ENCODE data around the gene NT5DC2.

Gene NT5DC2

GRCh38 chr3:52484680-52485461 is 48.8 kb downstream of the NT5DC2 start:
- no peak for DNase-seq

- DNase-seq: no peak
These were observed 49.9 kb downstream of the NT5DC2 start for GRCh38 chr3:52483577-52484381.

- DNase-seq: no peak
These were observed 50.6 kb downstream of the NT5DC2 start for GRCh38 chr3:52483081-52483480.

- DNase-seq: no peak
These were observed 51.7 kb downstream of the NT5DC2 start for GRCh38 chr3:52481819-52482521.

DNA sequence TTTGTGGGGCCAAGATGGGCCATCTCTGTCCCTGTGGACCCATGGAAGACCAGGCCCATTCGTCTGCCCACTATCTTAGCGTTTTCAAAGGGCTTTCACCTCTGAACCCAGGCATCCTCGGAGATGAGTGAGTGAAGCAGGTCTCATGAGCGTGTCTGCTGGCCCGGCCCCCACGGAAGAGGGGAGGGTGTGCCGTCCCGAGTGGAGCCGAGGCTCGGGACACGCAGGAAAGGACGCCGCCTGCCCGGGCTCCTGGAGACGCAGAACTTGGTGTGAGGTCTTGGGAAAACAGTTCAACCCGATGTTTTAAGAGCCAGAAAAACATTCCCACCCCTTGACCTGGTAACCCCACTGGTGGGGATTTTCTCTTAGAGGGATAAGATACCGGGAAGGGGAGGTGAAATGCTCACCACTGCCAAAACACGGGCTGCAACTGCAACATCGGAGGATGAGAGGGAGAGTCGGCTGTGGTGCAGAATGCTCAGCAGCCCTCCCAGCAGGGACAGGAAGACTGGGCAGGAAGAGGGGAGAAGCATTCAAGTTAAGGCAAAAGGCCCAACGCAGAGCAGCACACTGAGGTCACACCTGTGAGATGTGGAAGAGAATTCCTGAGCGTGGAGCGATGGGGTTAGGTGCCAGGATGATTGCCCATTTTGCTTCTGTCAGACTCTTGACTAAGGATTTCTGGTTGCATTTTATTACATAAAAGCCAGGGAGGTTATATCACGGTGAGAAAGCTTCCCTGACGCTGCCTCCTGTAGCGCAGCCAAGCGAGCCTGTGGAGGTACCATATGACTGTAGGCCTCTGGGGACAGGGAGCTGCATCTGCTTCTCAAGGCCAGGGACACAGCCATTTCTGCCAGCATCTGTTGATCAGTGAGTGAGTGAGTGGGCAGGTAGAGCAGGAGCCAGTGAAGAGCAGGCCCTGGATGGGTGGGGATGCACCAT is 52.6 kb downstream of the NT5DC2 start:
- no peak for DNase-seq

- no peak for DNase-seq
These were observed 53.6 kb downstream of the NT5DC2 start for GRCh38 chr3:52479877-52480575.

DNA sequence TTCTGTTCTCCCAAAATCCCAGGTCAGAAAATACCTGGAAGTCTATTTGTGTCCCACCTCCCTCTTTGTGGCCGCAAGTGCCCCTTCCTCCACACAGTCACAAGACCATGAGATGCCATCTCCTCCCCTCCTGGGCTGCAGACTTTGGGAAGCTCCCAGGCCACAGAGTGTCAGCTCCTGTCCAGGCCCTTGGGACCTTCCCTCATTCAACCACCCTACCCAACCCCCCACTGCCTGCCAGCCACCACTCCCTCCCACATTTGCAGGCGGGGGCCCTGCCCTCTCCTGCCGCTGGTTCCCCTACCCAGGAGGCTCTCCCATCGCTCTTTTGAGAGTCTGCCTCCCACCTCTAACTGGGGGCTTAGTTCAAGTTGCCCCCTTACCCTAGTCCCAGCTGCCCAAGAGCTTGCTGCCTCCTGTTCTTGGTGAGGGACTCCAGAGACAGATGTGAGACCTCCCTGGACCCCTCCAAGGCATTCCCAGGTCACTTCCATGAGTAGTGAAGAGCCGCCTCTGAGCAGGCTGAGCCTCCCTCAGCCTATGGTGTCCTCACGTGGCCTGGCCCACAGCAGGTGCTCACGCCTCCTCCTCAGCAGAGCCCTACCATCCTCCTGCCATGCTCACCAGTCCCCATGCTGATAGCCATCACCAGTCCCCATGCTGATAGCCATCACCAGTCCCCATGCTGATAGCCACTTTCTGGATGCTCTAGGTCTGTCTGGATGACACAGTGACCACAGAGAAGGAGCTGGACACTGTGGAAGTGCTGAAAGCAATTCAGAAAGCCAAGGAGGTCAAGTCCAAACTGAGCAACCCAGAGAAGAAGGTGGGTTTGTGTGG is 54.4 kb downstream of the NT5DC2 start:
- DNase-seq: no peak

GRCh38 chr3:52477796-52478095 is 55.9 kb downstream of the NT5DC2 start:
- DNase-seq: no peak

GRCh38 chr3:52477076-52477795 is 56.4 kb downstream of the NT5DC2 start:
- no peak for DNase-seq

All from T1000 (cell line).